ENCODE results near the gene SERINC5.
"Not testable (repeated sequence)": the region's sequence is repeated elsewhere in the genome, so short reads cannot be mapped to it uniquely, and the experiment has no call there.

The SERINC5 gene

DNA sequence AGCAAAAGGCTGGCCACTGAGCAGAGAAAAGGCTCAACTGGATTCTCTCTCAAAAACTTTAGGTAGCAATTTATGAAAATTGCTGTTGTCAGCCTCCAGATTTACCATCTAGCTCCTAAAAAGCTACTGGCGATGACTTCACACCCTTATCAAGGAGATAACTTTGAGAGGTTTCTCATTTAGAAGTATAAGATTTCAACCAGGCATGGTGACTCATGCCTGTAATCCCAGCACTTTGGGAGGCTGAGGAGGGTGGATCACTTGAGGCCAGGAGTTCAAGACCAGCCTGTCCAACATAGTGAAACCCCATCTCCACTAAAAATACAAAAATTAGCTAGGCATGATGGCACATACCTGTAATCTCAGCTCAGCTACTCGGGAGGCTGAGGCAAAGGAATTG lies 14.7 kb upstream of the SERINC5 start:
- peaks cover 31% of the 10 kb centered on the region for H3K4me1 Mint-ChIP-seq
- not testable (repeated sequence) for H3K27me3 Mint-ChIP-seq; DNase-seq; ATAC-seq; H3K36me3 Mint-ChIP-seq (ENCODE audit: low read depth); H3K9me3 Mint-ChIP-seq
- peak overlapping the region; percentile 90 for H3K27ac Mint-ChIP-seq
- peak overlapping the region; percentile 40 for H3K4me3 Mint-ChIP-seq

- no peaks in the 10 kb centered on the region for H3K9me3 Mint-ChIP-seq
- H3K4me1 Mint-ChIP-seq = peaks cover 31% of the 10 kb centered on the region
- peak overlapping the region; percentile 40 for H3K4me3 Mint-ChIP-seq
- DNase-seq (no peak), ATAC-seq (peak; percentile 42)
- H3K27ac Mint-ChIP-seq = peak overlapping the region; percentile 90
- no peaks in the 10 kb centered on the region for H3K27me3 Mint-ChIP-seq
- H3K36me3 Mint-ChIP-seq (ENCODE audit: low read depth) = no peaks in the 10 kb centered on the region
Measured at GRCh38 chr5:80269991-80270438, 14.2 kb upstream of the SERINC5 start.

DNA sequence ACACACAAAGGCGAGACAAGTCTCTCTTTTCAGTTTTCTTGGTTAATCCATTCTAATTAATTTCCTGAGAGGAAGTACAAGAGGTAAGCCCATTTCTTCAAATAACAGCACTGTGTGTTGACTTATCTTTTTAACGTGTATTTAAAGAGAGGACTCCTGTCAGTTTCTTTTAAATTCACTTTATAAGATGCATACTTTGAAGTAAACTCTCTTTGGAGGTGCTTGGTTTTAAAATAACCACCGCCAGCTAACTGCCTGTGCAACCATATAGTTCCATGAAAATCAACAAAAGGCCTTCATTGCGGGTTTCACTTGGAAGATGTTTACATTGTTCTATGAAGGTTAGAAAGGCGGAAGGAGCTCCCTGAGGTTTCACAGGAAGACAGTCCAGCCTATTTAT lies 13.1 kb upstream of the SERINC5 start:
- Mint-ChIP-seq H3K36me3 (ENCODE audit: low read depth) (no peaks in the 10 kb centered on the region), H3K4me3 (peak overlapping the region; percentile 47), H3K27me3 (no peaks in the 10 kb centered on the region), H3K27ac (peak overlapping the region; percentile 85), H3K4me1 (peaks cover 35% of the 10 kb centered on the region), H3K9me3 (no peaks in the 10 kb centered on the region)
- DNase-seq = no peak
- ATAC-seq = no peak

DNA sequence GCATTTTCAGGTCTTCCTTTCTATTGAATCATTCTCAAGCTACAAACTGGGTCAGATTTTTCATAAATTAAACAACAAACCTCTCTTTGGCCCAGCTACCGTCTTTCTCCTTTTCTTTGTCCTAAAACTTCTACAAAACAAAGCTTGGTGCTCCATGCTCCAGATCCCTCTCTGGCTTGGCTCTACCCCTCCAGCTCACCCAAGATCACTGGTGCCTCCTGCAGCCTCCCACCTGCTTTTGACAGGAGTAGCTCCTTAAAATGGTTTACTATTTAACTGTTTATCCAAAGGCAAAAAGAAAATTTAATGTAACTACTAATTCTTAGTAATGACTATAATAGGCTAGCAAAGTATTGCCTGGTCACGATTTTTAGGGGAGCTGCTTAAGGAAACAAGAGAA lies 10.7 kb upstream of the SERINC5 start:
- DNase-seq (no peak), ATAC-seq (no peak)
- Mint-ChIP-seq H3K27me3 (no peaks in the 10 kb centered on the region), H3K4me1 (peaks cover 31% of the 10 kb centered on the region), H3K4me3 (no peak overlapping the region), H3K36me3 (ENCODE audit: low read depth) (no peaks in the 10 kb centered on the region), H3K27ac (no peak overlapping the region), H3K9me3 (no peaks in the 10 kb centered on the region)

- ATAC-seq (no peak), DNase-seq (no peak)
- H3K4me1 Mint-ChIP-seq = peaks cover 21% of the 10 kb centered on the region
- no peaks in the 10 kb centered on the region for H3K9me3 Mint-ChIP-seq
- H3K36me3 Mint-ChIP-seq (ENCODE audit: low read depth) = peaks cover 7% of the 10 kb centered on the region
- no peak overlapping the region for H3K4me3 Mint-ChIP-seq
- no peaks in the 10 kb centered on the region for H3K27me3 Mint-ChIP-seq
- no peak overlapping the region for H3K27ac Mint-ChIP-seq
Measured at GRCh38 chr5:80260461-80260860, 4.6 kb upstream of the SERINC5 start.

DNA sequence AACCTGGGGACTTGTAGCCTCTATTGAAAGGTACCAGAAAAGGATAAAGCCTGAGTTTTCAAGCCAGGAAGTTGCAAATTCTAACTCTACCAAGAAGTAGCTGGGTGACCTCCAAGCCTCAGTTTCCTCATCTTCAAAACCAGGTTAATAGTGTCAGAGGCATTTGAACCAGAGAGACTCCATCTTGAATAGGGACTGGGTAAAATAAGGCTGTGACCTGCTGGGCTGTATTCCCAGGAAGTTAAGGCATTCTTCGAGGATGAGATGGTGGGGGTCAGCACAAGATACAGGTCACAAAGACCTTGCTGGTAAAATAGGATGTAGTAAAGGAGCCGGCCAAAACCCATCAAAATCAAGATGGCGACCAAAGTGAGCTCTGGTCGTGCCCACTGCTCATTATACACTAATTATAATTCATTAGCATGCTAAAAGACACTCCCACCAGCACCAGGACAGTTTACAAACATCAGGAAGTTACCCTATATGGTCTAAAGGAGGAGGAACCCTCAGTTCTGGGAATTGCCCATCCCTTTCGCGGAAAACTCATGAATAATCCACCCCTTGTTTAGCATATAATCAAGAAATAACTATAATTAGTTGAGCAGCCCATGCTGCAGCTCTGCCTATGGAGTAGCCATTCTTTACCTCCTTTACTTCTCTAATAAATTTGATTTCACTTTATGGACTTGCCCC lies 3.8 kb upstream of the SERINC5 start:
- peaks cover 21% of the 10 kb centered on the region for H3K4me1 Mint-ChIP-seq
- H3K36me3 Mint-ChIP-seq (ENCODE audit: low read depth) = peaks cover 8% of the 10 kb centered on the region
- no peak overlapping the region for H3K4me3 Mint-ChIP-seq
- H3K9me3 Mint-ChIP-seq = no peaks in the 10 kb centered on the region
- DNase-seq (no peak), ATAC-seq (no peak)
- no peak overlapping the region for H3K27ac Mint-ChIP-seq
- no peaks in the 10 kb centered on the region for H3K27me3 Mint-ChIP-seq

GRCh38 chr5:80255431-80255810 lies 427 bp downstream of the SERINC5 start:
- ATAC-seq = peak; percentile 58
- Mint-ChIP-seq H3K9me3 (no peaks in the 10 kb centered on the region), H3K27ac (peak overlapping the region; percentile 92), H3K27me3 (no peaks in the 10 kb centered on the region), H3K36me3 (ENCODE audit: low read depth) (peaks cover 9% of the 10 kb centered on the region), H3K4me1 (peaks cover 60% of the 10 kb centered on the region), H3K4me3 (peak overlapping the region; percentile 100)
- peak; percentile 69 for DNase-seq

DNA sequence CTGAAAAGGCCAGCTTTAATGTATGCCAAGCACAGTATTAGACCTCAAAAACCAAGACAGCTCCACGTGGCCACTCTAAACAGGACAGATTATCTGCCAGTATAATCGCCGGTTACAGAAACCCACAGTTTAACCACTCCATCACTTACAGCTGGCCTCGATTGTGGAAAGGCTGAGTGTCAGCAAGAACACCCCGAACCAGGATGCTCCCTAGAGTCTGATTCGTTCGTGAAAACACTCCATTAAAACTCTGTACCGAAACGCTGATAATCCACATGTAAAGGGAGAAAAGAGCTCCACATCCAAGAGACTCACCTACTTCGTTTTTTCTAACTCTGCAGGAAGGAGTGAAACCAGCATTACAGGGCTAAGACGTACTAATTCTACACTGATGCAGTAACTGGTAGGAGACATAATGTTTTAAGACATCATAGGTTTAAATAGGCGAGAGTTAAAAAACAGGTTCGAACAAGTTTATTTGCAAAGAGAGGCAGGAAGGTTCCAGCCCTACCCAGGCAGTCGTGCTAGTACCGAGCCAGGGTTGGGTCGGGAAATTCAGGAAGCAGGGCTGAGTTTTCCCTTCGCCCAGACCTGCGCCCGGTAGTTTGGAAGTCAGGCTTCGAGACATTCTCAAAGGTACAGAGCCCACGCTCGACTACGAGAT lies 949 bp downstream of the SERINC5 start:
- Mint-ChIP-seq H3K27me3 (no peaks in the 10 kb centered on the region), H3K36me3 (ENCODE audit: low read depth) (peaks cover 11% of the 10 kb centered on the region), H3K9me3 (no peaks in the 10 kb centered on the region), H3K4me1 (peaks cover 65% of the 10 kb centered on the region), H3K27ac (peak overlapping the region; percentile 92), H3K4me3 (peak overlapping the region; percentile 90)
- peak; percentile 49 for DNase-seq
- ATAC-seq = peak; percentile 30

- ATAC-seq (no peak), DNase-seq (no peak)
- Mint-ChIP-seq H3K4me3 (no peak overlapping the region), H3K36me3 (ENCODE audit: low read depth) (peaks cover 14% of the 10 kb centered on the region), H3K27ac (peak overlapping the region; percentile 92), H3K27me3 (no peaks in the 10 kb centered on the region), H3K9me3 (no peaks in the 10 kb centered on the region), H3K4me1 (peaks cover 83% of the 10 kb centered on the region)
Measured at GRCh38 chr5:80251636-80252035, 4.2 kb downstream of the SERINC5 start.

DNA sequence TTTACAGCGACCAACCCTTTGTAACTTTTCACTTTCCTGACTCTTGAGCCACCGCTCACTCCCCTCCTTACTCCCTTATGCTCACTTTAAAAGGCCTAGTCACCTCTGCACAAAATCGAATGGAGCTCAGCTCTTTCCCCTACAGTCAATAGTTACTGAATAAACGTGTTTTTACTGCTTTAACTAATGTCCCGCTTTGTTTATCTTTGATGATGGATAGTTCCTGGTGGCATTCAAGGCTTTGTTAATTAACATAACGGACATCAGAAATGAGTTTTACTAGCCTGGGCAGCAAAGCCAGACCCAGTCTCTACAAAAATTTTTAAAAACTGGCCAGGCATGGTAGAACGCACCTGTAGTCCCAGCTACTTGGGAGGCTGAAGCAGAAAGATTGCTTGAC lies 5.0 kb downstream of the SERINC5 start:
- H3K27me3 Mint-ChIP-seq = no peaks in the 10 kb centered on the region
- H3K27ac Mint-ChIP-seq = peak overlapping the region; percentile 47
- no peak overlapping the region for H3K4me3 Mint-ChIP-seq
- H3K4me1 Mint-ChIP-seq = peaks cover 88% of the 10 kb centered on the region
- peaks cover 10% of the 10 kb centered on the region for H3K36me3 Mint-ChIP-seq (ENCODE audit: low read depth)
- no peak for ATAC-seq
- H3K9me3 Mint-ChIP-seq = no peaks in the 10 kb centered on the region
- no peak for DNase-seq

DNA sequence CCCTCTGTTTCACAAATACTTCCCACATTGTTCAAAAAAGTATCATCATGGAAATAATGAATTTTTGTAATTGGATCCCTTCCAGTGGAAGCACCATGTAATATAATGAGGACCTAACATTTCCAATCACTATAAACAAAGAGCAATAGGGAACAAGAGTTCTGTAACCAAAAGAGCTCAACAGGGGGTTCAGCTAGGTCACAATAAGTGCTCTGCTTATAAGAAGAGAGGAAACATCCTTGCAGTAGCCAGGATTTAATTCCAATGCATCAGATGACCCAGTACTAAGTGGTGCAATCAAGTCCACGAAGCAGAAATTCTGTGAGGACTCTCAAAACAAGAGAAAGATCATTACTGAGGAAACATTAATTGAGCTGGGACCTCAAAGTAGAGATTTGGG lies 5.9 kb downstream of the SERINC5 start:
- Mint-ChIP-seq H3K4me1 (peaks cover 91% of the 10 kb centered on the region), H3K9me3 (peaks cover 2% of the 10 kb centered on the region), H3K27me3 (no peaks in the 10 kb centered on the region), H3K4me3 (no peak overlapping the region), H3K36me3 (ENCODE audit: low read depth) (peaks cover 12% of the 10 kb centered on the region), H3K27ac (peak overlapping the region; percentile 47)
- DNase-seq = no peak
- no peak for ATAC-seq

DNA sequence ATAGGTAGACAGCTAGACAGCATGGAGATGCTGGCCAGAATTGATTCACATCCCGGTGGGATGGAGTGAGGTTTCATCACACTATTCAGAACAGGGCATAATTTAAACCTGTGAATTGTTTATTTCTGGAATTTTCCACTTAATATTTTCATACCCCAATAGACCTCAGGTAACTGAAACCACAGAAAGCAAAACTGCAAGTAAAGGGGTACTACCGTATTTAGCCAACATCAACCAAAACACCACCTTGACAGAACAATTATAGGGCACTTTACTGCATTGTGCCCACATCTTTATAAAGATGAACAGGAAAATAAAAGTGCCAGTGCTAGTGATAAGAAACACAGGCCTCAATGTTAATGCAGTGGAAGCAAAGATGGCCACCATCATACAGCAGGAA lies 7.5 kb downstream of the SERINC5 start:
- H3K36me3 Mint-ChIP-seq (ENCODE audit: low read depth) = peaks cover 13% of the 10 kb centered on the region
- no peak overlapping the region for H3K4me3 Mint-ChIP-seq
- H3K9me3 Mint-ChIP-seq = peaks cover 4% of the 10 kb centered on the region
- H3K27ac Mint-ChIP-seq = peak overlapping the region; percentile 80
- H3K27me3 Mint-ChIP-seq = no peaks in the 10 kb centered on the region
- peaks cover 79% of the 10 kb centered on the region for H3K4me1 Mint-ChIP-seq
- peak; percentile 44 for ATAC-seq
- DNase-seq = no peak

DNA sequence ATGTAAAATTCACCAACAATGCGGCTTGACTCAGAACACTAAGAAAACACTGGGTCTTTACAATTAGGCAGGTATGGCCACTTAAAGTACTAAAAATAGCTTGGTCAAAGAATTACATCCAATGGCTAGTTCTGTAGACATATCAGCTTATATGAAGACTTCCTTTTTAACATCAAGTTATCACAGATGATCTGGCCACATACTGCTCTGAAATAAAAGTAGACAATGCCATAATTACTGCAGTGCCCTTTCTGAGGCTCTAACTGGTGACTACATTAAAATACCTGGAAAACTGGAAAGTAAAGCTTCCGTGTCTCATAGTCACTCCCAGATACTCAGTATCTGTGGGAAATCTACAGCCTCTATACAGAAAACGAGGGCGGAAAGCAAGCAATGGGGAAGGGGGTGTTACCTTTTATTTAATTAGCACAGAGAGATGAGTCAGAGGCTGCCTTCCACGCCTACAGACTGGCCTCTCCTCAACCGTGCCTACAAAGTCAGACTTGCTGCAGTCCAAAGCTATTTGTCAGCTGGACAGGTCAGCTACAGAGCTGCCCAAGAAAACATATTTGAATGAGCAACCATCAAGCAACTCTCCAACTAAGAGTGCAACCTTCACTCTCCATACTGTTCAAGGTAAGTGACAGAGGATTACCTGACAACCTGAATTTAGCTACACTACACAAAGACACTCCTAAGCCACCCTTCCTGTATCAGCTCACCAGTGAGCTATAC lies 8.7 kb downstream of the SERINC5 start:
- ATAC-seq (peak; percentile 84), DNase-seq (no peak)
- no peaks in the 10 kb centered on the region for H3K27me3 Mint-ChIP-seq

DNA sequence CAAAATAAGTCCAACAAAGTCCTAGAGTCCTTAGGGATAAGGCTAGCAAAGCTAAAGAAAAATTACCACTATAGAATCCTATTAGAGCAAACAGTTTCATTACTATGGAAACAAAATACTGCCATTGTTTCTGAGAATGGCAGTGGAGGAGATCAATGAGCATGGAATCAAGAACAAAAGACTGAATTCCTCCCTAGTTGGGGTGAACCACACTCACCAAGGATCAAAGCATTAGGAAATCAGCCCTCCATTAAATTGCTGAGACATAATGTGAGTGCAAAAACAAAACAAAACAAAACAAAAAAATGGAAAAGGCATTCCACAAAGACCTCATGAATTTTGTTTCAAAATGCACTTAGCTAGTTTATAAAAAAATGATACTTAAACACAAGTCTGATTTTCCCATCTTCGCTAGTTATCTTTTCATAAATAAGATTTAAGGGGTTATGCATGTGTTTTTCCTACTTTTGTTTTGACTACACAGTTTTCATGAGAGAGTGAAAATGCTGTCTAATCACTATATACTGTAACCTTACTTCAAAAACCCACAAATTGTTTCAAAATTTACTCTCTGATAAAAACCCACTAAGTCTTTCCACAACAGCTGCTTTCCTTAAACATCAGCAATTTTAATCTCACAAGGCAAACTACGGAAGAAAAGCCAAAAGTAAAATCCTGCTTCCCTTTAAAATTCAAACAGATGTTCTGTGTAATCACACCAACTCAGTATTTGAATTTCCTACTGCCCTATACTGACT lies 9.7 kb downstream of the SERINC5 start:
- Mint-ChIP-seq H3K36me3 (ENCODE audit: low read depth) (peaks cover 31% of the 10 kb centered on the region), H3K27me3 (no peaks in the 10 kb centered on the region), H3K4me1 (peaks cover 65% of the 10 kb centered on the region), H3K4me3 (peak overlapping the region; percentile 38), H3K27ac (peak overlapping the region; percentile 80), H3K9me3 (peaks cover 19% of the 10 kb centered on the region)
- DNase-seq = no peak
- ATAC-seq = no peak

More for the DNA sequence above, 8.7 kb downstream of the SERINC5 start:
- peak overlapping the region; percentile 32 for H3K4me3 Mint-ChIP-seq
- peaks cover 11% of the 10 kb centered on the region for H3K9me3 Mint-ChIP-seq
- peak overlapping the region; percentile 80 for H3K27ac Mint-ChIP-seq
- H3K4me1 Mint-ChIP-seq = peaks cover 67% of the 10 kb centered on the region
- H3K36me3 Mint-ChIP-seq (ENCODE audit: low read depth) = peaks cover 22% of the 10 kb centered on the region

Data from activated naive CD8-positive, alpha-beta T cell treated with anti-CD3 and anti-CD28 coated beads, Interleukin-2, amount 50 U/mL, for 24 hours (primary cell).